NCI-H446 treated with DMSO at 0.1 percent for 48 hours (cell line): ENCODE measurements around the gene LGI2.

Experiments used
- DNase-seq: peaks from one replicate; lab custom pipeline; 2025; lab: John Stamatoyannopoulos, UW

Gene LGI2

GRCh38 chr4:24995346-24995919 is 35.3 kb downstream of the LGI2 start:
- no peak for DNase-seq

GRCh38 chr4:24993551-24994080 is 37.1 kb downstream of the LGI2 start:
- DNase-seq, result no peak

DNA sequence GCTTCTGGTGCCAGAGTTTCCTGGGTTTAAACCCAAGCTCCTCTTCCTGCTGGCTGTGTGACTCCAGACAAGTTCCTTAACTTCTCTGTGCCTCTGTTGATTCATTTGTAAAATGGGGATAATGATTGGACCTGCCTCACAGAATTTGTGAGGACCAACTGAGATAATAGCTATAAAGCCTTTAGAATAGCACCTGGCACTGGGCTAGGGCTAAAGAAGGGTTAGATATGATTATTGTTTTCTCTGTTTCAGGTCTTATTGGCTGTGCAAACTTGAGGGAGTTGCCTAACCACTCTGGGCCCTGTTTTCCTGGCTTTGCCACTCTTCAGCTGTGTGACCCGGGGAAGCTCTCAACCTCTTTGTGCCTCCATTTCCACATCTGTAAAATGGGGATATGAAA is 37.8 kb downstream of the LGI2 start:
- DNase-seq, result no peak

DNA sequence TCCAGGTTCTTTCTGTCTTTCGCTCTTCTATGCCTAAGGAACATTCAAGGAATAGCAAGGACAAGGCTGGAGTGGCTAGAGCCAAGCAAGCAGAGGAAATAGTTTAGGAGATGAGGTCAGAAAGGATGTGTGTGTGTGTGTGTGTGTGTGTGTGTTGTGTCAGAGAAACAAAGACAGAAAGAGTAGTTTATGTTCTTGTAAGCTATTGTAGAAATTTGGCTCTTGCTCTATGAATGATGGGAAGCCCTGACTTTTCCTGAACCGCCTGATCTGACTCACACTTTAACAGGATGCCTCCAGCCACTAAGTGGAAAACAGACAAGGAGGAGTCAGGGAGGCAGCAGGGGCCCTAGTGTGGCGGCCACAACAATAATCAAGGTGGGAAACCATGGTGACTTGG is 39.7 kb downstream of the LGI2 start:
- DNase-seq, result no peak

GRCh38 chr4:24989327-24989726 is 41.4 kb downstream of the LGI2 start:
- no peak for DNase-seq

GRCh38 chr4:24988776-24989175 is 42.0 kb downstream of the LGI2 start:
- no peak for DNase-seq

GRCh38 chr4:24984602-24985532 is 45.9 kb downstream of the LGI2 start:
- no peak for DNase-seq

- no peak for DNase-seq
Measured at GRCh38 chr4:24980740-24981139, 50.0 kb downstream of the LGI2 start.

- DNase-seq, result no peak
Measured at GRCh38 chr4:24980064-24980690, 50.6 kb downstream of the LGI2 start.

DNA sequence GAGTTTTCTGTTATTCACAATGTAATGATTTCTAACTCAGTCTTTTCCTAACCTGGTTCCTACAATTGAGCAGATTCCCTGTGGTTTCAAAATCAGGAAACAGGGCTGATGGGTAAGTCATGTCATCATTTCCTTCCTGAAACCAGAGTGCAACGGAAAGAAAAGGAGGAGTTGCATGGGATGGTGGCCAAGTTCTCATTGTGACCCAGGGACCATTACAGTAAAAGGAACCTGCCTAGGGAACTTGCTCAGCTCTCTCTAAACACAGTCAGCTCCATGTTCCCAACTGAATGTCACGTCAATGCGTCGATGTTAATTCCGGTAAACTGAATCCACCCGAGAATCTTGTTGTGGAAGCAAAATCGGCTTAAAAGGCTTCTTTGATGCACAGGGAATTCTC is 51.2 kb downstream of the LGI2 start:
- no peak for DNase-seq

DNA sequence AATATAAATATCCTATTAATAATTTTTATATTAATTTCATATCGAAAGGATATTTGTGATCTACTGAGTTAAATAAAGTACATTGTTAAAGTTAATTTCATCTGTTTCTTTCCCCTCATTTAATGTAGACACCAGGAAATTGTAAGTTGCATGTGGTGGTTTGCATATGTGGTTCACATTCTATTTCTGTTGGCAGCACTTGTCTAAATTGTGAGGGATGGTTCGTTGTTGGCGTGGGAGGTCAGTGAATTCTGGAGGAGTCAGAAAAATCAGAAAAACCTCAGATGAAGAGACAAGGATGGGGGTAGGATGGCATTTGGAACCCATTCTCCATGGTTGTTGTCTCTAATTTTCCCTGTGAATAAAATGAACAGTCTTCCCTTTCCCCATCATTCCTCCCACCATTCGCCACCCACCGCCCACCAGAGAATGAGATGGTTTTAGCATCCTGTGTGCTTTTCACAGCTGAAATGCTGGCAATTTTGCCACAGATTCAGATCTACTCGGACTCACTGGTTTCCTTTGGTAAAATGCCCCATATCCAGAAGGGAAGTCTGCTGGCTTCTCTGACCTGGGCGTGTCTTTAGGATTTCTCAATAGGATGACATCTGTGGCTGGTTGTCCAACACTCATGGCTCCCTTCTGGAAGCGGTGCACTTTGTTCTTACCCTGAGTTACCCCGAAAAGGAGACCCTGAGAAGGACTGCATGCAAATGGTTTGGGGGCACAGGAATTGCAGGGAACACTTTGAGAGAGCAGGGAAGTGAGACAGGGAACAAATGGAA is 52.3 kb downstream of the LGI2 start:
- DNase-seq, result no peak

DNA sequence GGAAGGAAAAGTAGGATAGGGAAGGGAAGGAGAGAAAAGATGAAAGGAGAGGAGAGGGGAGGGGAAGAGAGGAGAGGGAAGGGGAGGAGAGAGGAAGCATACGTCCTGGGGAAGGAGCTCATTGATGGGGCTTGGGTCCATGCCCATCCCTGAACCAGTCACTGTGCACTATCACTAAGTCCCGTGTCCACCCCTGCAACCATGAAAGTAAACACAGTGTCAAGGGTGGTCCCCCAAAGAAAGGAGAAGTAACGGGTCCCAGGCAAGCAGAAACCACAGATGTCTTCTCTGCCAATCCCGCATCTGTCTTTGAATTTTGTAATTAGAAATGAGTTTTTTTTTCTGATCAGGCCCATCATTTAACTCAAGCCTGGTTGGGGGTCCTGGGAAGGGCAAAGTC is 55.2 kb downstream of the LGI2 start:
- no peak for DNase-seq

- no peak for DNase-seq
Measured at GRCh38 chr4:24973747-24974601, 56.8 kb downstream of the LGI2 start.

DNA sequence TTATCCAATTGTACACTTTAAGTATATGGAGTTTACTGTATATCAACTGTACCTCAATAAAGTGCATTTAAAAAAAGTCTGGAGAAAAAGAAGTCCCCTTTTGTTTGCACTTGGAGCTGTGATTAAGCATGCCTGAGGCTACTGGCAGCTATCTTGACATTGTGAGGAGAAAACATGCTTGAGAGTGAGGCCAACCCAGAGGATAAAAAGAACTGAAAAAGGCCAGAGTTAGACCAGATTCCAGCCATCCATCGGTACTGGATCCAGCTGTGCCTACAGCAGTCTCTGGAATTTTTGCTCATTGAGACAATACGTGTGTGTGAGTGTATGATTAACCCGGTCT is 57.4 kb downstream of the LGI2 start:
- DNase-seq, result no peak

DNA sequence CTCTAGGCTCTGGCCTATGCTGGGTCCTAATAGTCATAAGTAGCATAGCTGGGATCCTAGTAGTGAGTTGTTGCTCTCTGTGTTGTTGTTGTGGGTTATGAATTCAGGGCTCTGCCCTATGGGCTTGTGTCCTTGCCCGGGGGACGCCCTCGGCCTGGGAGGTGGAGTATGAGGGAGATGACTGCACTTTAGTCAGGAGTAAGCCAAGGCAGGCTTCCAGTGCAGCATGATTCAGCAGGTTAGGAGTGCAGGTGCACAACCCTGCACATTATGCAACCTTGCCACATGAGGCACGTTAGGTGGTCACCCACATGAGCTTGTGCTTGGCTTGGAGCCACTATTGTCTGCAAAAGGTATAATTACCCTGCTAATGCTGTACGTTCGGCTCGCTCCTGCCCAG is 59.6 kb downstream of the LGI2 start:
- DNase-seq, result no peak

GRCh38 chr4:24970635-24971034 is 60.1 kb downstream of the LGI2 start:
- DNase-seq, result no peak

GRCh38 chr4:24970191-24970590 is 60.6 kb downstream of the LGI2 start:
- DNase-seq, result no peak

DNA sequence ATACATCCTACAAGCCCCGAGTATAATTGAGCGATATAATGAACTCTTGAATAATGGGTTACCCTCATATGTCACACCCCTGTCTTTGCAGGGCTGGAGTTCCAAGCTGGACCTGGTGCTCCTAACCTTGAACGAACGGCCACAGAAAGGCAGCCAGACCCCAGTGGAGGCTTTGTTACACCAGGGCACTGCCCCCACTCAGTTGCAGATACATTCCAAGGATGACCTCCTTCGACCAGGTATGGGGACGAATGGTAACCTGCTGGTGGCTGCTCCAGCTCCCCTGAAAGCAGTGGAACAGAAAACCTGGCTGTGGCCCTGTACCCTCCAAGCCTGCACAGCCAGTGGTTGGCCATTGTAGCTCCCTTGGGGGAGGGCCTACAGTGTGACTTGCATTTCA is 61.3 kb downstream of the LGI2 start:
- no peak for DNase-seq

- no peak for DNase-seq
Measured at GRCh38 chr4:24968992-24969391, 61.8 kb downstream of the LGI2 start.

DNA sequence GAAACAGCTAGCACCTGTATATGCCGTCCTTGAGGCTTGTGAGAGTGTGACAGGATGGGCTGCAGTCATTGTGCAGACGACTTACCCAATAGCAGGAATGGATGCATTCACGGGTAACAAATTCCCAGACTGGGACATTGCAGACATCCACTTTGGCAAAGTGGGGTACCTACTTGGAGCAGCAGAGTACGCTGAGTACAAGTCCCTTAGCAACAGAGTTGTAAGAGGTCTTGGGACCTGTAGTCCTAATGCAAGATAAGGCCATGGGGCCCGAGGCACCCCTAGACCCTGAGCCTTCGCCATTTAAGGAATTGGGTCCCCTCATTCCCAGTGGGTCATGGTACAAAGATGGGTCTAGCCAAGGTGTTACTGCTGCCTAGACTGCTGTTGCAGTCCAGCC is 62.5 kb downstream of the LGI2 start:
- DNase-seq, result no peak

DNA sequence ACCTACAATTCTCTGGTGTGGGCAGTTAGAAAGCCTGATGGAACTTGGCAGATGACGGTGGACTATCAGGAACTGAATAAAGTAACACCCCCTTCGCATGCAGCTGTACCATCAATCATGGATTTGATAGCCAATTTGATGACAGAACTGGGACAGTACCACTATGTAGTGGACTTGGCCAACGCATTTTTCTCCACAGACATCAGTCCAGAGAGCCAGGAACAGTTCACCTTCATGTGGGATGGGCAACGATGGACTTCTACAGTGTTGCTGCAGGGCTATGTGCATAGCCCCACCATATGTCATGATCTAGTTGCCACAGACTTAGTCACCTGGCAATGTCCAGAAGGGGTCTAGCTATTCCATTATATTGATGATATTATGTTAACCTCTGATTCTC is 63.4 kb downstream of the LGI2 start:
- DNase-seq, result no peak
